ENCODE data around the gene CKM. TPM values are rescaled to one million over a fixed set of nuclear protein-coding genes. Genes with fewer than 3 reads are reported as not detected.
A peak's percentile ranks its signal among the peaks of the same experiment; 100 is the strongest.

The CKM gene
- total RNA-seq (not detected in 2 replicates), polyA plus RNA-seq (not detected in 2 replicates), polyA minus RNA-seq (not detected in 2 replicates), Bru-seq, nascent RNA (not detected), BruChase-seq, experiment 1, labeled RNA remaining after a 6-hour chase (percentile 6 among the genes with signal in this experiment), BruChase-seq, experiment 2, labeled RNA remaining after a 2-hour chase (not detected)
- polyA plus RNA-seq (2011; cell fraction: cytosol; rRNA removed): 0.04 and 0.10 TPM in 2 replicates
- not detected in 2 replicates for polyA plus RNA-seq (2011; cell fraction: nucleus; rRNA removed)
- polyA plus RNA-seq (2012): not detected in 2 replicates
- polyA minus RNA-seq (2011; cell fraction: cytosol; rRNA and poly(A)+ RNA removed): not detected
- not detected in 2 replicates for polyA minus RNA-seq (2011; cell fraction: nucleus; rRNA and poly(A)+ RNA removed)
- long read RNA-seq: 0 reads

GRCh38 chr19:45322744-45323281, at the start of gene CKM:
CKM (minus strand) TSS chr19:45322875; CDS start chr19:45319713, 3,162 bp downstream.
- FAIRE-seq (no peak), DNase-seq (ENCODE audit: low read depth, low spot score) (no peak)
- H3K27me3 ChIP-seq (ENCODE audit: control insufficient read depth in 2 of 2, insufficient read depth in 2 of 2, low read length in 2 of 2): peaks cover 4 to 5% of the 10 kb centered on the region in 2 experiments
- H3K27ac ChIP-seq (ENCODE audit: insufficient read depth, low read depth, low read length): no peak within 1 kb of the TSS
- H4K20me1 ChIP-seq (replicated peaks; ENCODE audit: control insufficient read depth, extremely low read depth, insufficient read depth, low read length): no peaks in the 10 kb centered on the region
- TF ChIP-seq MYC (IDR thresholded peaks at IDR 0.05; ENCODE audit: low read depth, low read length): no peak
- no peak for TF ChIP-seq POLR2A (IDR thresholded peaks at IDR 0.05; ENCODE audit: low read depth, low read length)
- TF ChIP-seq EZH2 (IDR thresholded peaks at IDR 0.05; ENCODE audit: borderline replicate concordance, low read depth, low read length, severe bottlenecking): no peak
- TF ChIP-seq CTCF (IDR thresholded peaks at IDR 0.05; ENCODE audit: extremely low read depth in 1 of 2, insufficient read depth in 1 of 2, low read depth in 1 of 2, low read length in 2 of 2): no peak
- no peak for TF ChIP-seq MAX (IDR thresholded peaks at IDR 0.05; ENCODE audit: insufficient read depth, insufficient read length)
- no peak for TF ChIP-seq POLR2AphosphoS5 (IDR thresholded peaks at IDR 0.05; ENCODE audit: insufficient read depth, low read depth, low read length)
- TF ChIP-seq GATA2 (IDR thresholded peaks at IDR 0.05; ENCODE audit: insufficient read depth, insufficient read length, low read depth, low read length): no peak
- H3K9me1 ChIP-seq (replicated peaks; ENCODE audit: control insufficient read depth, extremely low read depth, insufficient read depth, low read length): no peaks in the 10 kb centered on the region
- H3K4me1 ChIP-seq (ENCODE audit: control insufficient read depth, extremely low read depth, insufficient read depth, low read length): no peaks in the 10 kb centered on the region
- CTCF ChIA-PET: no interaction called here
- no peaks in the 10 kb centered on the region for H3K79me2 ChIP-seq (ENCODE audit: control insufficient read depth, insufficient read depth, low read length)
- peak within 1 kb of the TSS; percentile 44 for H3K4me2 ChIP-seq (ENCODE audit: insufficient read depth, low read length)
- POLR2A ChIA-PET: no interaction called here
- H3K9me3 ChIP-seq (replicated peaks; ENCODE audit: control insufficient read depth, insufficient read depth, low read length): no peaks in the 10 kb centered on the region
- no TSS peak for BruUV-seq (replicated peaks)
- H3K36me3 ChIP-seq (ENCODE audit: control insufficient read depth in 2 of 2, extremely low read depth in 1 of 2, insufficient read depth in 2 of 2, low read length in 2 of 2): no peaks in the 10 kb centered on the region
- intact Hi-C loops (cut with micrococcal nuclease) (no loop called here), dilution Hi-C loops (cut with MboI; ENCODE audit: extremely low pct_ligation_motif_present, low sequenced_read_pairs) (no loop called here)
- H3K4me3 ChIP-seq (replicated peaks in 1 of 3; ENCODE audit: insufficient read depth in 1 of 3, low read depth in 1 of 3, low read length in 3 of 3): peak within 1 kb of the TSS in 1 of 3 experiments; percentile 4
- H2AFZ ChIP-seq (ENCODE audit: low read depth, low read length): peak within 1 kb of the TSS; percentile 84
- no peak within 1 kb of the TSS for H3K9ac ChIP-seq (replicated peaks; ENCODE audit: extremely low read depth, insufficient read depth, low read length)
